WI38 (cell line): ENCODE data around the gene PLPPR3.
A peak's percentile ranks its signal among the peaks of the same experiment; 100 is the strongest.

Source experiments
- H3K4me3 ChIP-seq: 2 replicates; pipeline ENCODE4 v1.5.1; 2011; ENCODE audit warnings: low read depth, mild to moderate bottlenecking, control low read depth, low read length
- TF ChIP-seq, protein P1 (sequence below): IDR thresholded peaks from 2 replicates; pipeline ENCODE4 v1.5.1; 2012; ENCODE audit warnings: low read depth, mild to moderate bottlenecking, control low read depth, low read length

The PLPPR3 gene

GRCh38 chr19:799076-799881 lies 22.5 kb downstream of the PLPPR3 start:
- peak overlapping the region; percentile 91 for H3K4me3 ChIP-seq
- TF ChIP-seq, protein P1, sequence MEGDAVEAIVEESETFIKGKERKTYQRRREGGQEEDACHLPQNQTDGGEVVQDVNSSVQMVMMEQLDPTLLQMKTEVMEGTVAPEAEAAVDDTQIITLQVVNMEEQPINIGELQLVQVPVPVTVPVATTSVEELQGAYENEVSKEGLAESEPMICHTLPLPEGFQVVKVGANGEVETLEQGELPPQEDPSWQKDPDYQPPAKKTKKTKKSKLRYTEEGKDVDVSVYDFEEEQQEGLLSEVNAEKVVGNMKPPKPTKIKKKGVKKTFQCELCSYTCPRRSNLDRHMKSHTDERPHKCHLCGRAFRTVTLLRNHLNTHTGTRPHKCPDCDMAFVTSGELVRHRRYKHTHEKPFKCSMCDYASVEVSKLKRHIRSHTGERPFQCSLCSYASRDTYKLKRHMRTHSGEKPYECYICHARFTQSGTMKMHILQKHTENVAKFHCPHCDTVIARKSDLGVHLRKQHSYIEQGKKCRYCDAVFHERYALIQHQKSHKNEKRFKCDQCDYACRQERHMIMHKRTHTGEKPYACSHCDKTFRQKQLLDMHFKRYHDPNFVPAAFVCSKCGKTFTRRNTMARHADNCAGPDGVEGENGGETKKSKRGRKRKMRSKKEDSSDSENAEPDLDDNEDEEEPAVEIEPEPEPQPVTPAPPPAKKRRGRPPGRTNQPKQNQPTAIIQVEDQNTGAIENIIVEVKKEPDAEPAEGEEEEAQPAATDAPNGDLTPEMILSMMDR: no peak

- H3K4me3 ChIP-seq: peak overlapping the region; percentile 91
- TF ChIP-seq, protein P1: no peak
These were observed 23.2 kb downstream of the PLPPR3 start for GRCh38 chr19:798415-799075.

GRCh38 chr19:797528-798414 lies 24.0 kb downstream of the PLPPR3 start:
- TF ChIP-seq, protein P1: no peak
- H3K4me3 ChIP-seq: peak overlapping the region; percentile 91

GRCh38 chr19:796692-797527 lies 24.8 kb downstream of the PLPPR3 start, which contains the start of gene PTBP1:
TSS of gene PTBP1 (plus strand) at chr19:797452. CDS start at chr19:797498, 46 bp downstream.
- TF ChIP-seq, protein P1: no peak
- peak within 1 kb of the TSS; percentile 91 for H3K4me3 ChIP-seq

- H3K4me3 ChIP-seq: peak overlapping the region; percentile 53; the same call in 1 of the 2 replicates
- TF ChIP-seq, protein P1: no peak
These were observed 25.8 kb downstream of the PLPPR3 start for GRCh38 chr19:795691-796581.
